Esophagus (tissue), 2 donors: ENCODE data around the gene OR2L5. TPM values are rescaled to one million over a fixed set of nuclear protein-coding genes. Genes with fewer than 3 reads are reported as not detected.

ENCODE experiments used
- H3K27ac ChIP-seq, 2 donors: one replicate each; pipeline ENCODE4 v1.5.1; 2013; ENCODE audit warnings: low read depth in 2 of 2, mild to moderate bottlenecking in 2 of 2, inconsistent platforms in 1 of 2, low read length in 1 of 2, moderate library complexity in 1 of 2
- H3K27me3 ChIP-seq, 2 donors: one replicate each; pipeline ENCODE4 v1.6.1; 2013; ENCODE audit warnings: low read length in 2 of 2, control low read depth in 1 of 2, mild to moderate bottlenecking in 1 of 2; ENCODE audit not compliant: insufficient read depth in 2 of 2, control insufficient read depth in 1 of 2
- H3K36me3 ChIP-seq, 2 donors: one replicate each; pipeline ENCODE4 v1.6.1; 2013; ENCODE audit warnings: low read length in 1 of 2; ENCODE audit not compliant: control insufficient read depth in 2 of 2, insufficient read depth in 2 of 2
- H3K4me1 ChIP-seq, 2 donors: one replicate each; pipeline ENCODE4 v1.6.1; 2013; ENCODE audit warnings: low read length in 1 of 2; ENCODE audit not compliant: control insufficient read depth in 2 of 2, insufficient read depth in 2 of 2
- H3K4me3 ChIP-seq, 2 donors: one replicate each; pipeline ENCODE4 v1.5.1; 2013; ENCODE audit warnings: low read length in 2 of 2, mild to moderate bottlenecking in 2 of 2, low read depth in 1 of 2, moderate library complexity in 1 of 2
- H3K9me3 ChIP-seq, 2 donors: one replicate each; pipeline ENCODE4 v1.6.1; 2013; ENCODE audit warnings: mild to moderate bottlenecking in 2 of 2, low read depth in 1 of 2, low read length in 1 of 2, moderate library complexity in 1 of 2; ENCODE audit not compliant: control insufficient read depth in 2 of 2, insufficient read depth in 1 of 2
- WGBS, 2 donors: extraction: QIAGEN DNeasy Blood & Tissue Kit; methylation state at CpG; one replicate each; pipeline ENCODE4 v1.1.7; 2013; 5-methylcytosine and 5-hydroxymethylcytosine counted together
- polyA plus RNA-seq, 2 donors: library from polyadenylated mRNA; stranded (reverse); fragments of 200-250 nt; gene quantifications; one replicate each; pipeline ENCODE4 v1.2.3, GENCODE V29; 2013
- donor health status: healthy with polysubstance abuse.
- donor health status: Bipolar disorder and iron deficiency.

Gene OR2L5
- polyA plus RNA-seq, 2 donors = not detected

DNA sequence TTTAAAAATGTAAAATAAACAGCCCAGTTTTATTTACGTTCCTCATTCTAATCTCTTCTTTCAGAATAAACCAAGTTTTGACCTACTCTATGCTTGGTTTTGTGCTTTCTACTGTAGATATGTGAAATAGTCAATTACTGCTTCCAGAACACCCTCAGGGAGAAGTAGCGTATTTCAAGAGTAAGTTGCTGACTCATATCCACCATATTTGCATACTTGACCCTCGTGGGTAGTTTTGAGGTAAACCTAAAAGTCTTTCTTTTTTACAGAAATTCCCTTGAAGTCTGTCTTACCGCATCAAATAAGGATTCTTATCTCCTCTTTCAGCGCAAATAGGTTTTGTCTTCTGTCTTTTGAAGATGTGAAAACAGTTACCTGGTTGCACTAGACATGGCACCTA, 31.7 kb downstream of the OR2L5 start:
- no peaks in the 10 kb centered on the region for H3K36me3 ChIP-seq
- H3K27me3 ChIP-seq = no peaks in the 10 kb centered on the region
- H3K27ac ChIP-seq = no peak overlapping the region
- no peaks in the 10 kb centered on the region for H3K4me1 ChIP-seq
- 68 to 70% methylated on average over 5 of the region's 5 CpGs for WGBS, 2 donors
- H3K9me3 ChIP-seq = peaks cover 0 to 2% of the 10 kb centered on the region in 2 donors
- no peak overlapping the region for H3K4me3 ChIP-seq

DNA sequence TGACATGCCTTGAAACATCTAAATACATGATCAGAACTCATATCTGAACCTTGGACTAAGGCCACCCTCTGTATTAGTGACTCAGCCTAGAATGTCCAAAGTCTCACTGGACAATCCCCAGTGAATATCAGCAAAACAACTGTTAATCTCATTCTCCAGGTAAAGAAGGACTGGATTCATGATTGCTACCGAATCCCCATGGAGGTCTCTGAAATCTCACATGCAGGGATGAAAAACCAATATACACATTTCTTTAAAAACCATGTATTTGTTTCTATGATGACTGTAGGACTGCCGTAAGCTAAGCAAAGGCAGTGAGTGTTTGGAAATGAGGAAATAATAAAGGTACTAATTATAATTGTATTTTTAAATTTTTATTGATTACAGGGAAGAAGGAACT, 33.1 kb downstream of the OR2L5 start, which contains the start of gene OR2L3:
Gene OR2L3, plus strand, starts transcription at position 301 of the 400 bp plus-strand sequence. CDS start 13,846 bp downstream, outside the sequence.
- no peaks in the 10 kb centered on the region for H3K4me1 ChIP-seq

DNA sequence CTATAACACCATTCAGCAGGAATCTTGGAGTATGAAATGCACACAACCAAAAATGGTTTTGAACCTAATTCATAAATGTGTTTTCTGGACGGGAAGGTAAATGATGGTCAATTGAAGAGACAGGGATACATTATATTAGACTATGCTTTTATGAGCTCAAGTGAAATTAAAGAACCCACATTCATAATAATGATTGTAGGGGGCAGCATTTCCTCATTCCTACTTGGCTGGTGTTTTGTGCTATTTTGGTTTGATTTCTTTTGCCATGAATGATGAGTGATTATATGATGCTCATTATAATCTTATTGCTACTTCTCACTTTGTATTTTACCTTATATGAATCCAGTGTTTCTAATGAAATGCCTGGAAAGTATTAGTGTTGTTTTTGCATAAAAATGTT, 33.5 kb downstream of the OR2L5 start:
- H3K4me3 ChIP-seq = no peak overlapping the region
- no peaks in the 10 kb centered on the region for H3K4me1 ChIP-seq
- H3K27me3 ChIP-seq = no peaks in the 10 kb centered on the region
- H3K36me3 ChIP-seq = no peaks in the 10 kb centered on the region
- 37 to 56% methylated on average over 1 of the region's 1 CpG for WGBS, 2 donors
- no peak overlapping the region for H3K27ac ChIP-seq
- H3K9me3 ChIP-seq = peaks cover 0 to 2% of the 10 kb centered on the region in 2 donors

More for the DNA sequence above, 33.1 kb downstream of the OR2L5 start, which contains the start of gene OR2L3:
- Histone ChIP-seq H3K4me3 (no peak within 1 kb of the TSS), H3K27me3 (no peaks in the 10 kb centered on the region), H3K36me3 (no peaks in the 10 kb centered on the region), H3K9me3 (peaks cover 0 to 2% of the 10 kb centered on the region in 2 donors), H3K27ac (no peak within 1 kb of the TSS)
- WGBS, 2 donors = 68 to 69% methylated on average over 2 of the region's 2 CpGs

DNA sequence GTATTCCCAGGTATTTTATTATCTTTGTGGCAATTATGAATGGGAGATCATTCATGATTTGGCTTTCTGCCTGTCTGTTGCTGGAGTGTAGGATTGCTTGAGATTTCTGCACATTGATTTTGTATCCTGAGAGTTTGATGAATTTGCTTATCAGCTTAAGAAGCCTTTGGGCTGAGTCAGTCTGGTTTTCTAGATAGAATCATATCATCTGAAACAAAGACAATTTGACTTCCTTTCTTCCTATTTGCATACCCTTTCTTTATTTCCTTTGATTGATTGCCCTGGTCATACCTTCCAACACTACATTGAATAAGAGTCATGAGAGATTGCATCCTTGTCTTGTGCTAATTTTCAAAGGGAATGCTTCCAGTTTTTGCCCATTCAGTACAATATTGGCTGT, 41.2 kb downstream of the OR2L5 start:
- no peaks in the 10 kb centered on the region for H3K4me1 ChIP-seq
- no peaks in the 10 kb centered on the region for H3K27me3 ChIP-seq
- peaks cover 0 to 2% of the 10 kb centered on the region in 2 donors for H3K9me3 ChIP-seq
- no peak overlapping the region for H3K4me3 ChIP-seq
- no peak overlapping the region for H3K27ac ChIP-seq
- no peaks in the 10 kb centered on the region for H3K36me3 ChIP-seq

DNA sequence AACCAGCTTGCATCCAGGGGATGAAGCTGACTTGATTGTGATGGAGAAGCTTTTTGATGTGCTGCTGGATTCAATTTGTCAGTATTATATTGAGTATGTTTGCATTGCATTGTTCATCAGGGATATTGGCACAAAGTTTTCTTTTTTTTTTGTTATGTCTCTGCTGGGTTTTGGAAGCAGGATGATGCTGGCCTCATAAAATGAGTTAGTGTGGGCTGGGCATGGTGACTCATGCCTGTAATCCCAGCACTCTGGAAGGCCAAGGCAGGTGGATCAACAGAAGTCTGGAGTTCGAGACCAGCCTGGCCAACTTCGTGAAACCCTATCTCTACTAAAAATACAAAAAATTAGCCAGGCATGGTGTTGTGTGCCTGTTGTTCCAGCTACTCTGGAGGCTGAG, 41.8 kb downstream of the OR2L5 start:
- 55 to 62% methylated on average over 2 of the region's 2 CpGs for WGBS, 2 donors
- H3K27me3 ChIP-seq = no peaks in the 10 kb centered on the region
- H3K9me3 ChIP-seq = peaks cover 0 to 2% of the 10 kb centered on the region in 2 donors
- no peak overlapping the region for H3K4me3 ChIP-seq
- H3K36me3 ChIP-seq = no peaks in the 10 kb centered on the region
- H3K27ac ChIP-seq = no peak overlapping the region
- no peaks in the 10 kb centered on the region for H3K4me1 ChIP-seq

DNA sequence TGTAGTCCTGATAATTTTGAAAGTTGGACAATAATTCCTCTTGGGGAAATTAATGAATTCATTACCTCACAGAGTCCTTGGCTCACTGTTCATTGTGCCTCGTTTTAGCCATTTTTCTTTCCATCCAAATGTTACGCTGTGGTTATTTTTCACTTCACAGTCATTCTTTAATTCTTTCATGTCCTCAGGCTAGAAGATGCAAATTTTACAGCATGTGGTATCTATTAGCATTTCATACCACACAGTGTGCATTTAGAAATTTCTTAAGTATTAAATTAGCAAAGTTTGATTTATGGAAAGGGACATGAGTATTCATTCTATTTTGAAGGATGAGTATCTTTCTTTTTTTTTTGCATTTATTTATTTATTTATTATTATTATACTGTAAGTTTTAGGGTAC, 51.6 kb downstream of the OR2L5 start:
- no peaks in the 10 kb centered on the region for H3K27me3 ChIP-seq
- peaks cover 0 to 3% of the 10 kb centered on the region in 2 donors for H3K9me3 ChIP-seq
- WGBS, 2 donors = 68 to 80% methylated on average over 2 of the region's 2 CpGs
- no peaks in the 10 kb centered on the region for H3K36me3 ChIP-seq
- no peak overlapping the region for H3K4me3 ChIP-seq
- H3K27ac ChIP-seq = no peak overlapping the region
- no peaks in the 10 kb centered on the region for H3K4me1 ChIP-seq

DNA sequence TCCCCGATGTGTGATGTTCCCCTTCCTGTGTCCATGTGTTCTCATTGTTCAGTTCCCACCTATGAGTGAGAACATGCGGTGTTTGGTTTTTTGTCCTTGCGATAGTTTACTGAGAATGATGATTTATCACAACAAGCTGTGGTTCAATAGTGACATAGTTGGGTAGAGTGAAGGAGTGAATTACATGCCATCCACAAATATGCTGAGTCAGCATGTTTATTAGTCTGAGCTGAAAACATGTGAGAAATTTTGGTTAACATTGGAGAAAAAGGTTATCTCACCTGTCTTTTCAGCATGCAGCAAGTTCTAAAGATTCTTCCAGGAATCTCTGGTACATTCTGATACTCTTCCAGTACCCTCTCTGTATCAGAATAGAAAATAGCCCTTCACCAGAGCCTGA, 52.1 kb downstream of the OR2L5 start:
- H3K36me3 ChIP-seq = no peaks in the 10 kb centered on the region
- H3K9me3 ChIP-seq = peaks cover 0 to 3% of the 10 kb centered on the region in 2 donors
- WGBS, 2 donors = 95 to 100% methylated on average over 3 of the region's 3 CpGs
- H3K27me3 ChIP-seq = no peaks in the 10 kb centered on the region
- no peak overlapping the region for H3K4me3 ChIP-seq
- H3K27ac ChIP-seq = no peak overlapping the region
- H3K4me1 ChIP-seq = no peaks in the 10 kb centered on the region

Other genes with a start within 250 kb of the OR2L5 start
- gene OR14A16, start 189.5 kb upstream of the OR2L5 start, polyA plus RNA-seq = not detected
- gene OR11L1, start 171.8 kb upstream of the OR2L5 start, polyA plus RNA-seq = not detected
- gene TRIM58, start 156.5 kb upstream of the OR2L5 start, polyA plus RNA-seq = under 1 TPM in 1 of 2 donors, not detected in 1; 0.15 TPM
- under 1 TPM in 1 of 2 donors, not detected in 1; 0.12 TPM for gene OR2W3, start 118.1 kb upstream of the OR2L5 start, polyA plus RNA-seq
- not detected for gene OR2T8, start 93.4 kb upstream of the OR2L5 start, polyA plus RNA-seq
- not detected for gene OR2AJ1, start 88.8 kb upstream of the OR2L5 start, polyA plus RNA-seq
- not detected for gene OR2L8, start 64.8 kb upstream of the OR2L5 start, polyA plus RNA-seq
- gene OR2AK2, start 48.4 kb upstream of the OR2L5 start, polyA plus RNA-seq = not detected
- not detected for gene OR2L2, start 16.4 kb downstream of the OR2L5 start, polyA plus RNA-seq
- not detected for gene OR2L3, start 33.2 kb downstream of the OR2L5 start, polyA plus RNA-seq
- gene OR2L13, start 81.5 kb downstream of the OR2L5 start, polyA plus RNA-seq = not detected
- gene OR2M5, start 131.5 kb downstream of the OR2L5 start, polyA plus RNA-seq = not detected
- not detected for gene OR2M2, start 161.2 kb downstream of the OR2L5 start, polyA plus RNA-seq
- gene OR2M3, start 183.6 kb downstream of the OR2L5 start, polyA plus RNA-seq = not detected
- not detected for gene OR2M4, start 217.8 kb downstream of the OR2L5 start, polyA plus RNA-seq